Measurements from ENCODE around the gene TEF.

The TEF gene

DNA sequence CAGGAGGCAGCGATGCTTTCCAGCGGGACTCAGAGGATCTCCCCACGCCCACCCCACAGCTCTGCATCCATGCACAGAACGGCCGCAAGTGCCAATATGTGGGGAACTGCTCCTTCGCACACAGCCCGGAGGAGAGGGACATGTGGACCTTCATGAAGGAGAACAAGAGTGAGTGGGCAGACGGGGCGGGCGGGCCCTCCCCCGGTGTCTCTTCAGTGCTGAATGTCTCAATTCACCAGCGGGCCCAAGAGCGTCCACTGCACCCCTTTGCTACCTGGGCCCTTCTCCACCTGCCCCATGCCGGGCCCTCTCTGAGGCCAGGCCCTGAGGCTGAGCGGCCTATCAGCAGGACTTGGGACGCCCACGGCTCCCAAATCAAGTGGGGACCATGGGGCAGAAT is 25.8 kb upstream of the TEF start:
- no peak for DNase-seq

DNA sequence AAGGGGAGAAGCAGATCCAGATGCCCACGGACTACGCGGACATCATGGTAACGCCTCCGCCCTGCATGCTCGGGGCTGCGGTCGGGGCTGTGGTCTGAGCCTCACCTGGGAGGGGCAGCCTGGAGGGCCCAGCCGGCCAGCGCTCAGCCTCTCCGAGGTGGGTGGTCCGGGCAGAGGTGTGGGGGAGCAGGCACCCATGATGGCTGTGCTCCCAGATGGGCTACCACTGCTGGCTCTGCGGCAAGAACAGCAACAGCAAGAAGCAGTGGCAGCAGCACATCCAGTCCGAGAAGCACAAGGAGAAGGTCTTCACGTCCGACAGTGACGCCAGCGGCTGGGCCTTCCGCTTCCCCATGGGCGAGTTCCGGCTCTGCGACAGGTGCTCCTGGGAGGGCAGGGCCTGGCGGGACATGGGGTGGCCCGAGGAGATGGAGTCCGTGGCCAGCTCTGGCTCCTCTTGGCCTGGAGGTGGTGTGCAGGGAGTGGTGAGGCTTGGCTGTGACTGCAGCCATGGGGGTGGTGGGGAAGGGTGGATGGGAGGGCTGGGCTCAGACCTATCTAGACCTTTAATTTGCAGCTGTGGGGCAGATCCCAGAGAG is 25.2 kb upstream of the TEF start:
- DNase-seq = no peak

DNA sequence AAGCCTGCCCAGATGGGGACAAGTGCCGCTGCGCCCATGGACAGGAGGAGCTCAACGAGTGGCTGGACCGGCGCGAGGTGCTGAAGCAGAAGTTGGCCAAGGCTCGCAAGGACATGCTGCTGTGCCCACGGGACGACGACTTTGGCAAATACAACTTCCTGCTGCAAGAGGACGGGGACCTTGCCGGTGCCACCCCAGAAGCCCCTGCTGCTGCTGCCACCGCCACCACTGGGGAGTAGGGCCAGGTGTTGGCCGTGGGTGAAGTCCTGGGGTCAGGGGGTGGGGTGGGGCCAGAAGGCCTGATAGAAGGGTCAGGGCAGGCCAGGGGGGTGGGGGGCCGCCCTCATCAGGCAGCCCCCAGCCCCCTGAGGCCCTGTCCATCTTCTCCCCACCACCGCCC is 24.6 kb upstream of the TEF start:
- no peak for DNase-seq

DNA sequence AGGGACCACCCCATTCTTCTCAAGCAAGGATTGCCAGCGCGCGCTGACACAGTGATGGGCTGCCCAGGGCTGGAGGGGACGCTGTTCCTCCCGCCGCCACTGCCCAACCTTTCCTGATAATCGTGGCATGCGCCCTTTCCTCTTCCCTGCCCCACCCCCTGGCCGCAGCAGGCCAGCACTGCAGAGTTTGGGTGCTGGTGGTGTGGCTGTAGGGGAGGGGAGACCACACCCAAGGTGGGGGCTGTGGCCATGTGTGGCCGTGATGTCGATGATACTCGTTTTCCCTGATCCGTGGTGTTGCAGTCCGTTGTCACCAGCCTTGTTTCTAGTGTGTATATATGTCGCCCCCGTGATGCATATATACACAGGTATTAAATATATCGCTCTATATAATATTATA is 22.8 kb upstream of the TEF start:
- DNase-seq = no peak

DNA sequence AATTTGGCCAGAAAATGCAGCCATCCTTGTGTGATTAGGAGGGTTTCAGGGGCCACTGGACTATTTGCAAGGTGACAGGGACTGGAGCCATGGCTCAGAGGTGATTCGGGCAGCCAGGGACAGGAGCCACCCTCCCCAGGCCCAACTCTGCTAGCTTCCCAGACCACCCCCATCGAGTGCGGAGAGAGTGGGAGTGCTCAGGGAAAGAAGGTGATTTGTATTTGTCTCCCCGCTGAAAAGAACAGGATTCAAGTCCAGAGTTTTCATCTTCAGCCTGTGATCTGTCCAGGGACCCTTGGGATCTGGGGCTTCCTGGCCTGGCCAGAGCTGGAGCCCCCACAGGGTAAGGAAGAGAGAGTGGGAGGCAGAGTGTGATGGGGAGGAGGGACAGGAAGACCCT is 22.4 kb upstream of the TEF start:
- no peak for DNase-seq

DNA sequence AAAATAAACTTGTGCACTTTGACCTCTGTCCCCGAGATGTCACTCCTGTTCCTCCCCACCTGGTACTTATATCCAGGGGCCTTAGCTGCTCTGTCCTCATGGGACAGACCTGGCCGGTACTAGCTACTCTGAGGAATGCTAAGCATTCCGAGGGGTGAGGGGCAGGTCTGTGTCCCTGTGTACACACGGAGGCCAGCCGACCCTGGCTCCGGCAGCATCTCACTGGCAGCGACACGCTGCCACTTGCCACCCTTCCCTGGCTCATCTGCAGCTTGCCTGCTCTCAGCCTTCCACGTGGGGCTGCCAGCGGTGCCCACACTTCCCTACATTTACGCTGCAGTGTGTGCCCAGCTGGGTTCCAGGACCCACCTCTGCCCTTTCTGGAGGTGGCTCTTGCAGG is 21.6 kb upstream of the TEF start:
- no peak for DNase-seq

DNA sequence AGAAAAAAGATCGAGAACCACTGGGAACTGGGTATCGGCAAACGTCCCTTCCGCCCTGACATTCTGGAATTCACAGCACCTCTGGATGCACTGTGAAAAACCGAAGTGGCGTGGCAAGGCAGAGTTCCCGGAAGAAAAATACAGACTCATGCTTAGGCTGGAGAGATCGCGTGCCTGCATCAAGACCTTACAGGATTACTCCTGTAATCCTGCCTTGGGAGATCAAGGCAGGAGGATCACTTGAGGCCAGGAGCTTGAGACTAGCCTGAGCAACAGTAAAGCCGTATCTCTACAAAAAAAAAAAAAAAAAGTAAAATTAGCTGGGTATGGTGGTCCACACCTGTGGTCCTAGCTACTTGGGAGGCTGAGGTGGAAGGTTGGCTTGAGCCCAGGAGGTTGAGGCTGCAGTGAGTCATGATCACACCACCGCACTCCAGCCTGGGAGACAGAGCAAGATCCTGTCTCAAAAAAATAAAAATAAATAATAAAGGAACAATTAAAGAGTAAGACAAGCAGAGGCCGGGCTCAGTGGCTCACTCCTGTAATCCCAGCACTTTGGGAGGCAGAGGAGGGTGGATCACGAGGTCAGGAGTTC is 19.9 kb upstream of the TEF start:
- no peak for DNase-seq

DNA sequence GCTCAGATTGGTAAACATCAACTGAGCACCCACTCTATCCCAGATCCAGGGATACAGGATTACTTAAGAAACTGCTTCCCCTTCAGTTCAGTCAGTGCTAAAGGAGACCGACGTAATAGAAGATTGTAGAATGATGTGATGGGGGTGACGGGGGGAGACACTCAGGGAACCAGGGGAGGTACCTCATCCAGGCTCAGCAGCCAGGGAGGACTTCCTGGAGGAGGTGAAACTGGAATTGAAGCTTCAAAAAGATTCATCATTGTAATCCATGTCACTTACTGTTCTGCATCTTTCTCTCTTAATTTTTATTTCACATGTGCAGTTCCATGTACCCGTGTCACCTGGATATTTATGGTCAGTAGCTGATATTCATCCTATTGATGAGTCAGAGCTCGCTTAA is 19.1 kb upstream of the TEF start:
- DNase-seq = no peak

DNA sequence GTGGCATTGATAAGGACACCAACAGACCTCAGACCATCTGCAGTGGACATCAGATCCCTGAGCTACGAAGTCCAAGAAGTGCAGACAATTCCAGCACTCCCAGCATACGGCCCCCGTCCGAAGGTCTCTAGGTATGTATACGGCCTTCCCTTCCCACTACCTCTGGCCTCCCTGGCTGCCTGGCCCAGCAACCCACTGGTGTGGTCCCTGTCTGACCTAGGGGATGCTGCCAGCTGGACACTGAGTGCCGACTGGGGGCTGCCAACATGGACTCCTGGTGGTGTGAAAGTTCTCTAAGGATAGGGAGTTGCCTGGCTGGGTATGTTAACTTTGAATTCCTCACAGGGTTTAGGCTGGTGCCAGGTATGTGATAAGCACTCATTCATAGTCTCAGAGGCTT is 17.5 kb upstream of the TEF start:
- no peak for DNase-seq

DNA sequence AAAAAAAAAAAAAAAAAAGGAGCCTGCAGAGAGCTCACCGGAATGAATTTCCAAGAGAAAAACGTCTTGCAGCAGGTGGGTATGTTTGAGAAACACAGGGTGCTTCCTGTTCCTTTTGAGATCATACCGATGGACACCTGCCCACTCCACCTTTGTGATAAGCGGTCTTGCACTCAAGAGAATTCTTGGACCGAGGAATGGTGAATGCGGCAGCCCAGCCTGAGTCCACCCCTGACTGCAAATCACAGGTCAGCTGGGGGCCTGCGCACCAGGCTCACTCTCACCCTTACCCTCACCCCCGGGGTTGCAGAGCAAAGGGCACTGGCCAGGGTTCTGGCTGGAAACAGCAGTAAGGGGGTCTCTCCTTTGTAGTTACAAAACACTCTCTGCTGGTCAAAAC is 16.8 kb upstream of the TEF start:
- DNase-seq = no peak

DNA sequence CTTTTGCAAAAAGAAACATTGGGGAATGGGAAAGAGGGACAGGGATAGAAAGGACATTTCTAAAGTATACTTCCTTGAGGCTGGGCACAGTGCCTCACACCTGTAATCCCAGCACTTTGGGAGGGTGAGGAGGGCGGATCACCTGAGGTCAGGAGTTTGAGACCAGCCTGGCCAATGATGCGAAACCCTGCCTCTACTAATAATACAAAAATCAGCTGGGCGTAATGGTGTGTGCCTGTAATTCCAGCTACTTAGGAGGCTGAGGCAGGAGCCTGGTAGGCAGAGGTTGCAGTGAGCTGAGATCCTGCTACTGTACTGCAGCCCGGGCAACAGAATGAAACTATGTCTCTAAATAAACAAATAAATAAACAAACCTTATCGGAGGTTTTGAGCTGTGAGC is 16.3 kb upstream of the TEF start:
- no peak for DNase-seq

DNA sequence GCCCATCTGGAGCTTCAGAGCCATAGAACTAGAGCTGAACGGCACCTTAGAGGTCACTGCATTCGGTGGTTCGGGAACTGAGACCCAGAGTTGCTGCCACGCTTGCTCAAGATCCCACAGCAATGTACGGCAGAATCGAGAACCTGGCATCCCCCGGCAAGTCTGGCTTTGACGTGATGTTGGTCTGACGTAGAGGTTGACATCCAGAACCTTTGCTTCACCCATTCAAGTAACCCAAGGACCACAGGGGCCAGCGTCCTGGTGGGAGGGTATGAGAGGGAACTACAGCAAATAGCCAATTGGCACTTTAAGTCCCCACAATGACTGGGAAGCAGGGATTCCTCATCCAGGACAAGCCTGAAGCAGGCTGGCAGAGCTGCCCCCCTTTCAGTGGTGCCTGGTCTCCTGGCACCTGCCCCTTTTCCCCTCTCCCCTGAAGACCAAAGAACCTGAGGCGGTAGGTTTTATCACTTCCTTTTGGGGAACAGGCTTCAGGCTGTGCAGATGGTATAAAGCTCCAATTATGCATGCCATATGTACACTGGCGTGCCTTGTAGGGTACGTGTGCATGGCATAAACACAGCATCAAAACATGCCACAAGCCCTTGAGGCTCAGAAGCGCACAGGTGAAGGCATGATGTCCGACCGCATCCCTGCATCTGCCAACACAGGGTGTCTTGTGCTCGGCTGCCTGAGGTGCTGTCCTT is 15.3 kb upstream of the TEF start:
- DNase-seq = no peak

DNA sequence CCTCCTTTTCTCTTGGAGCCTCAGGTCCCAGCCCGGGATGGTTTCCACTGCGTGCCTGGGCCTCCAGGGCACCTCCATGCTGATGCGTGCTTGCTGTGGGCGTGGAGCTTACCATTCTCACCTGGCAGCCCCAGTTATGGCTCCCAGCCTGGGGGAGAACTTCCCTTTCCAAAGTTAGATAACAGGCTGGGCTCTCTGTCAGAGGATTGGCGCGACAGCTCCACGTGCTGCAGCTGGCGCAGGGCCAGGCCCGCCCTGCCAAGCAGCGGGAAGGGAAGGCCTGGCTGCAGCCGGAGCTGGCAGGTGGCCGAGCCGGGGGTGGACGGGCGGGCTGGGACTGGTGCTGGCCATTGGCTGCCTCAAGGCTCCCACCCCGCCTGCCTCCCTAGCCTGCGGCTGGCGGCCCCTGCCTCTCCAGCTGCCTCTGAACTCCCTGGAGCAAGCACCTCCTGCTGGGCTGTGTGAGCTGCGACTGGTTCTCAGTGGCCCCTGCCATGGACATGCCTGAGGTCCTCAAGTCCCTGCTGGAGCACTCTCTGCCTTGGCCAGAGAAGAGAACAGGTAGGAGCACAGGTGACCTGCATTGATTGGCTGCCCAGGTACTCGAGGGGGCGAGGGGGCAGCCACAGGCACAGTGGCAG is 14.6 kb upstream of the TEF start:
- no peak for DNase-seq

DNA sequence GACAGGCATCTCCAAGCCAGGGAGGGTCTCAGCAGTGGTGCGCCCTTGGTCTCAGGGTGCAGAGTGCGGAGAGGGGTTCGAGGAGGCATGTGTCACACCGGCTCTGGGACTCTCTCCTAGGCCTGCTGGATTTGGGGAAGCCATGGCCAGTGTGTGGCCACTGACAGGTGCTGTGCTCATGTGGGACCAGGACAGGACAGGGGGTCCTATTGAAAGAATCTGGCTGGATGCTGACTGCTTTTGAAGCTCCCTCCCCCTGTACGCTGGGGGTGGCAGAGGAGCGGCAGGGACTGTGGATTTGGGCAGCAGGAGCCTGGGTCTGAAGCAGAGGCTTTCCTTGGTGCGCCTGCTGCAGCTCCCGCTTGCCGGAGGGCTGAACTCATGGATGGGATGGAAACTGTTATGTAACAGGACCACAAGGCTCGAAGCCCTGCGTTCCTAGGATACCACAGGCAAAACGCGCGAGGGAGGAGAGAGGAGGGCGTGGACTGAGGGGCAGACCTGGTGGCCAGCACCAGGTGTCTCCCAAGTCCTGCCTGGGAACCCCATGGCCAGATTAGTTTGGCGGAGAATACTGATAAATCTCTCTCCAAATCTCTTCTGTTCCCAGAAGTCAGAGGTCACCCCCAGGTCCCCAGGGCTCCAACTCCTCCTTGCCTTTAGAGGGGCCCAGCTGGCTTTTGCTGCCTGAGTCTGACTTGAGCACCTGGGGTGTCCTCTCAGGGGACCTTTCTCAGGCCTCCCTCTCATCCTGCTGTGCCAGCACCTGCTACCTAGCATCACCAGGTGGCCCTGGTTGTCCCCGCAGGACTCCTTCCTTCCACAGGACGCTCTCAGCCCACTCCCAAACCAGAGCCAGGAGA is 13.8 kb upstream of the TEF start:
- no peak for DNase-seq

DNA sequence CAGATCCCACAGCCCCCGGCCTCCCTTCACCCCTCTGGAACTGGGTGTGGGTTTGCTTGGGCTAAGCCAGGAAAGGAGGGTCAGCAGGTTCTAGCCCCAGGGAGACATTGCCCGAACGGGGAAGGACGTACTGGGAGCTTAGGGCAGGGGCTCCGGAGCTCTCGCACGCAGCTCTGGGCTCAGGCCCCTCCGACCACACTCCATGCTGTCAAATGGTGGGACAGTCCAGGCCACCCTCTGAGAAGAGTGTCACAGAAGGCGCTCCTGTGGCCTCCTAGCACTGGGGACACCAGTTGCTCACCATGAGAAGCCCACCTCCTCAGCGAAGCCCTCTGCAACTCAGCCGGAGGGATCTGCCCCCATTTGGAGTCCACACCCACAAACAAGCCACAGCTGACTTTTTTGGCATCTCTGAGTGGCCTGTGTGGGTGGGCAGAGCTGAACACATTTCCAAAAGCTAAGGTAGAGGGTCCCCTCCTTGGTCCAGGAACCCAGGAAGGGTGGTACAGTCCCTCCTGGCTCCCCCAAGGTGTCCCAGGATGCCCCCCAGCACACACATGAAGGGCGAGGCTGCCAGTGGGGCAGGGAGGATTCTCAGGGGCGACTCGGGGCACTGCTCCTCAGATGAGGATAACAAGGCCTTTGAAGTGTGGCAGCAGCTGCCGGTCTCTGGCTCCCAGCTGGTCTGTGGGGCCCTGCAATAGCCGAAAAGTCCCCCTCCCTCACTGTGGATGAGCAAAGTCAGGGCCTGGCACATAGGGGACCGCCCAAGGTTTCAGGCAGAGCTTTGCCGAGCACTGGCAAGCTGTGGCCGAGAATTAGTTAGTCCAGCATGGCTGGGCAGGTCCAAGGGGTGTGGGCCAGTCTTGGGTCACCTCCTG is 13.0 kb upstream of the TEF start:
- DNase-seq = no peak

DNA sequence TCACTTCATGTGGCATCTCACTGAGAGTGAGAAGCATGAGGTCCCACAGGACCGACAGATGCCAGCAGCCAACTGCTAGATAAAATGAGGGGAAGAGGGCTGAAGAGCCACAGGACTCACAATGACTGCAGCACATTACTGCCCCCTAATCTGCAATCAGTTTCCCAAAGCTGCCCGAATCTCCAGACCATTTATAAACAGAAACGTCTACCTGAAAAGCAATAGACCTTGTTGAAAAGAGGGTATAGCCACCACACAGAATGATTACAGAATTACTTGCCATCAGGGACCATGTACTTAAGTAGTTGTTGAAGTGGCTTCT is 12.4 kb upstream of the TEF start:
- DNase-seq = no peak

DNA sequence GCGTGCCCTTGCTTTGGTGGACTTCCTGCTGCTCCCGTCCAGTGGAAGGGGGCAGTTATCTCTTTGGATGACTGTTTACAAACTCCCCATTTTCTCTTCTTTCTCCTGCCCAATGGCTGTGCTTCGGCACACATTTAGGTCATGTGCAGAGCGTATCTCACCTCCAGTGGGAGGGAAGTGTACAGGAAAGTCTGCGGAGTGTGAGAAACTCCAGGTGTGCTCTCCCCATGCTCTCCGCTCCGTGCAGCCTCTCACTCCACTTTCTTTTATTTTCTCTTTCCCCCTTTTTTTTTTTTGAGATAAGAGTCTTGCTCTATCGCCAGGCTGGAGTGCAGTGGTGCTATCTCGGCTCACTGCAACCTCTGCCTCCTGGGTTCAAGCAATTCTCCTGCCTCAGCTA is 11.9 kb upstream of the TEF start:
- DNase-seq = no peak

DNA sequence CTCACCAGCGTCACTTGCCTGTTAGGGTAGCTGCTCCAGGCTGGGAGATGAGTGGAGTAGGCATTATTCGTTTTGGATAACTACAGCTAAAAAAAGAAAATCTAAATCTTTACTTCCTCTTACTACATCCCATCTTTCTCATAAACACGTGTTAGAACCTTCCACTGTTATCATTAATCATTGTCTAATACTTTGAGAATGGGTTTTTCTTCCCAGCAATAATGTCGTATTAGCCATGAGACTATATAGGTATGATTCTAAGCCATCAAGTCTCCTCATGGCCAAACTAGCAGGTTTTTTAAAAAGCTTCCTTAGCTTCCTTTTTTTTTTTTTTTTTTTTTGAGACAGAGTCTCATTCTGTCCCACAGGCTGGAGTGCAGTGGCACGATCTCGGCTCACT is 3.9 kb upstream of the TEF start:
- no peak for DNase-seq

DNA sequence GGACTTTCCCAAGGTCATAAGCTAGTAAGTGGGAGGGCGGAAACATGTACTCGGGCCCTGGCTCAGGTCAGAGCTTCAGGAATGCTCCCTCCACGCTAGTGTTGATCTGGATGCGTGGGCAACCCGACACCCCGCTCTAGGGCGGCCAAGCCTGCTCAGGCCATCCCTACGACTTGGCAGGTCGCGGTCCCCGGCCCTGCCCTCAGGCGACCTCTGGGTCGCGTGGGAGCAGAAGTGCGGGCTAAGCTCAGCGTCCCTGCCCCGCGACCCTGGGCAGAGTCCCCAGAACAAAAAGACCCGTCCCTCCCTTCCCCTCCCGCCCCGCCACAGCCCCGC is 781 bp upstream of the TEF start:
- DNase-seq = no peak

DNA sequence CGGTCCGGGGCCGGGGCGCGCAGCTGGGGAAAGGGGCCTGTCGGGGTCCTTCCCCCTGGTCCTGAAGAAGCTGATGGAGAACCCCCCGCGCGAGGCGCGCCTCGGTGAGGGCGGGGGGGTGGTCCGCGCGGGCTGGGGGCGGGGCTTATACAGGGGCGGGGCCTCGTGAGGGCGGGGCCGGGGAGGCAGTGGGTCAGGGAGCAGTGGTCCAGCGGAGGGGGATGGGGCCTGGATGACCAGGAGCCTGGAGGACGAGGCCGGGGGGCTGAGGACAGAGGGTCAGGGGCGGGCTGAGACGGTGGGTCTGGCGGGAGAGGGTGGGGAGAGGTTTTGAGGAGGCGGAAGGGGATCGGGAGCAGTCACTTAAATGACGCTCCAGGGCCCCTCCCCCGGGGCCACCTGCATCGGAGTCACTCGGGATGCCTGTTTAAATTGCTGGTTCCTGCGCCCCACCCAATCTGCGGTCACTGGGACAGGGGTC is 396 bp downstream of the TEF start:
- DNase-seq = peak; percentile 58

DNA sequence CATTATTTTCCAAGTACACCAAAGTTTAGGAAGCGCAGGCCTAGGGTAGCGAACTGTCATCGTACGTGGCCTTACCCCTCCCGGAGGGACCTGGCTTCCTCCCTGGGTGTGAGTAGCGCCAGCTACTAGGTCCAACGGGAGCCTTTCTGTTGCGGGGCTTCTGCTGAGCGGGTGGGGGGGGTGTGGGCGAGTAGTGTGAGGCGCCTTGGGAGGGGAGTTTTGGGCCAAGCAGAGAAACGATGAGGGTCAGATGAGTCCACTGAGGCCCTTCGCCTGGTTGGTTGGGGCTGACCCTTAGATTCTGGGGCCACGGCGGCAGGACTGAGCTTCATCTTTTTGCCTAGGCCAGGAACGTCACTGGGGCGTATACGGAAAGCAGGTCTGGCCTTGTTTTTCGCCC is 868 bp downstream of the TEF start:
- no peak for DNase-seq

DNA sequence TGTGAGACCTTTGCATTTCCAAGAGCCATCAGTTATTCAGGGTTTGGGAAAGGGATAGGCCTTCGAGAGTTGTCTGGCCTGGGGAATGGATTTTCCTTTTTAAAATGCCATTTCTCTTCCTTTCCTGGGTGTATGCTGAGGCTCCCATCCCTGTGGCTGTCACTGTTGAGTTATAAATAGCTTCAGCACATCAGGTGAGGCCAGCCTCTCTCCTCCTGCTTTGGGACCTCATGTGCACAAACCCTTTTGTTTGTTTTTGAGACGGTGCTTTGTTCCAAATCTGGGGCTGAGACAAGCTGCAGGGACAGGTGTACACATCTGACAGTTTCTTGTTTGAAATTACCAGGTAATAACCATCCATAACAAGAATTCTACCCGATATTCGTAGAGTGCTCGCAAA is 1.3 kb downstream of the TEF start:
- no peak for DNase-seq

DNA sequence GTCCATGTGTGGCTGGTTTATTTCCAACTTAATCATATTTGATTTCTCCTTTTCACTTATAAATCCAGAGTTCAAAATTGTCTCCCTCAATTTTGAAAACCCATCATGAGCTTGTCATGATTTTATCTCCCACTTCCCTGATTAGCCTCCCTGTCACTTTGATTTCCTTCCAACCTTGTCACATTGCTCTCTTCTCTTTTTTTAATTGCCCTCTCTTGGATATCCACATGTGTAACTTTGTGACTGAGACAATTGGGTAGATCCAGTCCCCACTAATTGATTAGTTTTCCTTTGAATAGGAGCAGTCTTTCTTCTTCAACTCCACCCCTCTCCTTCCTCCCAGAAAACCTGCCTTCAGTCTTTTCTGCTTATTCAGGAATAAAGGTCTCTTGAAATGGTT is 2.4 kb downstream of the TEF start:
- DNase-seq = no peak
